Left forelimb (tissue), 1 donor: ENCODE measurements around the gene MGA.
A peak's percentile ranks its signal among the peaks of the same experiment; 100 is the strongest.
"Not testable (repeated sequence)": the region's sequence is repeated elsewhere in the genome, so short reads cannot be mapped to it uniquely, and the experiment has no call there.

Experiments used
- DNase-seq: peaks from one replicate; pipeline ENCODE4 v3.0.0-alpha.2; 2018; ENCODE audit warnings: low spot score

The MGA gene

DNA sequence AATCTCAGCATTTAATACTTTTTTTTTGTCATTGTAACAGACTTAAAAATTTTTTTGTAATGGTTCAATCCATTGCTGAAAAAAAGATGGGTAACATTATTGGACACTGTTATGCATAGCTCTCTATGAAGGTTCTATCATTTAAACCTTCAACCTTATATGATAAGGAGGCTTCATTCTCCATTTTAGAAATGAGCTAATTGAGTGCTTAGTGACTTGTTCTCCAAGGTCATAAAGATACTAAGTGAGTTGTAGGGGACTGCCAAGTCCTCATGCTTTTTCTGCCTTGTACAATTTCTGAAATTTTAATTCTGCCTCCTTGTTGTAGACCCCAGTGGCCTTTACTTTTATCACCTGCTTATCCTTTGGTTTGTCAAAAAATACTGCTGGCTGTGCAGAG is 56.7 kb downstream of the MGA start:
- no peak for DNase-seq

DNA sequence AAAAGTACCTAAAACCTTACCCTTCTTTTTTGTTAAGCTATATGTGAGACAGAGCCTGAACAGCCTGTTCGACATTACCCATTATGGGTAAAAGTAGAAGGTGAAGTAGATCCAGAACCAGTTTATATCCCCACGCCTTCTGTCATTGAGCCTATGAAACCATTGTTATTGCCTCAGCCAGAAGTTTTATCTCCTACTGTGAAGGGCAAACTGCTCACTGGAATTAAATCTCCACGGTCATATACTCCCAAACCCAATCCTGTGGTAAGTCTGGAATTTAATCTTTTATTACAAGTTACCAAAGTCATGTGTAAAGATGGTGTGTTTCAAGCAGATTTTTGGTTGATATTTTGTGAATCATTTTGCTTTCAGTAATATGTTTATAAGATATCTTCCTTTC is 66.9 kb downstream of the MGA start:
- no peak for DNase-seq

DNA sequence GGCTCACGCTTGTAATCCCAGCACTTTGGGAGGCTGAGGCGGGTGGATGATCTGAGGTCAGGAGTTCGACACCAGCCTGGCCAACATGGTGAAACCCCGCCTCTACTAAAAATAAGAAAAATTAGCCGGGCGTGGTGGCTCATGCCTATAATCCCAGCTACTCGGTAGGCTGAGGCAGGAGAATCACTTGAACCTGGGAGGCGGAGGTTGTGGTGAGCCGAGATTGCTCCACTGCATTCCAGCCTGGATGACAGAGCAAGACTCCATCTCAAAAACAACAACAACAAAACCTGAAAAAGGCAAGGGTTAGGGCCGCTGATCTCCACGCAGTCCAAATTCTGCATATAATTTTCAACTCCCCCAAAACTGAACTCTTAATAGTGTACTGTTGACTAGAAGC is 67.9 kb downstream of the MGA start:
- DNase-seq: not testable (repeated sequence)

DNA sequence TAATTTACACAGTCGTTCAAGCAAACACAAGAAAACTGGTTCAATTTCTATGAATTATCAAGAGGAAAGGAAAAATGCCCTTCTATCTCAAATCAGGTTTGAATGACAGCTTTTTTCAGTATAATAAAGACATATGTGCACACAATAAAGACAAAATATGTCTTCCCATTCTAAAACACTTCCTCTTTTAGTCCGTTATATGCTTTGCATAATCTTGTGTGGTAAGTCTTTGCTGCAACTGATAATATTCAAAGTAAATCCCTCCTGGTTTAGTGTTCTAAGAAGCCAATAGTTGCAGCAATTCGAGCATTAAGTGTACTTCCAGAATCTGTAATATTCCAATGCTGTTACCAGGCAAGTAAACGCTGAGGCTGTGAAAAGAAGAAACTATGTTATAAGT is 70.3 kb downstream of the MGA start:
- DNase-seq: no peak

DNA sequence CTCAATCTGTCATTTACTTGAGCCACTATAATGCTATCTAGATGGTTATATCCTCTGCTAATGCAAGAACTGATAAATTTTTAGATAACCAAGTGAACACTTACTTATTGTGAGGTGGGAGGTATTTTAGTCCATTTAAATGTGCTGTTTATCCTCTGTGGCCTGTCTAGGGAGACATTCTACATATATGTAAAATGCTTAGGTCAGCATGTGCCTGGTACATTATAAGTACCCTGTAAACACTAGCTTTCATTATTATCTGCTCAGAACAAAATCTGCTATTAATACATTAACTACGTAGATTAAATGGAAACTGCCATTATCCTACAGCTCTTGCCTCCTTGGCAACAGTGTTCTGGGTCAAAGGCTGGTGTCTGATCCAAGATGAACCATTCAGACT is 72.3 kb downstream of the MGA start:
- no peak for DNase-seq

DNA sequence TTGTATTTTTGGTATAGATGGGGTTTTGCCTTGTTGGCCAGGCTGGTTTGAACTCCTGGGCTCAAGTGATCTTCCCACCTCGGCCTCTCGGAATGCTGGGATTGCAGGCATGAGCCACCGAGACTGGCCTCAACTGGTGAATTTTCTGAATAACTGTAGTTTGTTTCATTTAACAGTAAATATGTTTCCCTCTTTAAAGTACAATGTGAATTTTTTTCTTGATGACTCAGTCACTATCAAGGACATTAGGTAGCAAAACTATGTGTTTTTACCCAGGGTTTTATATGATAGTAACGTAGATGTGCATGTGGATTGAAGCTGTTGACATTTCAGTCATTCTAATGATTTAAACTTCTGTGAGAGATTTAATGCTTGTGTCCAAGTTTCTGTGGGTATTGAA is 73.9 kb downstream of the MGA start:
- no peak for DNase-seq

DNA sequence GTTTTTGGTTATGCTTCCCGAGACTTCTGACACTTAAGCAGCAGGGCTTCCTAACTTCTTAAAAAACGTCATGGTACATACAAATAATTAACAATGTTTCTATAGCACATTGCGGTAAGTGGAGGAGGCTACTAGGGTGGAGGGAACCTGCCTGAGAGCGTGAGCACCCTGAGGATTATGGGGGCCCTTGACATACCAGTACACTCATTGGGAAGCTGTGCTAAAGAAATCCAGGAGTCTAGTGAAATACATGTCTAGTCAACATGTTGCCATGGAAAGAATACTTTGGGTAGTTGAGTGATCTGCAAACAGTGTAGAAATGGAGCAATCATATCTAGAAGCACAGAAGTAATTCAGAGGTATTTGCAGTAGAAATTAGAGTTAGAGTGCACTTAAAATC is 74.8 kb downstream of the MGA start:
- no peak for DNase-seq

DNA sequence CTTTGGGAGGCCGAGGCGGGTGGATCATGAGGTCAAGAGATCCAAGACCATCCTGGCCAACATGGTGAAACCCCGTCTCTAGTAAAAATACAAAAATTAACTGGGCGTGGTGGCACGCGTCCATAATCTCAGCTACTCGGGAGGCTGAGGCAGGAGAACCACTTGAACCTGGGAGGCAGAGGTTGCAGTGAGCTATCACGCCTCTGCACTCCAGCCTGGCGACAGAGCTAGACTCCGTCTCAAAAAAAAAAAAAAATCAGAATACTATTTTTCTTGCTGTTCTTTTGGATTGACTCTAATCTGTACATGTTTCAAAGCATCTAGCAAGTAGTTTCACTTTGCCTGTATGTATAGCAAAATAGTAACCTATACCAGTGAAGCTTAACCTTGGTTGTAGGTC is 75.3 kb downstream of the MGA start:
- not testable (repeated sequence) for DNase-seq

DNA sequence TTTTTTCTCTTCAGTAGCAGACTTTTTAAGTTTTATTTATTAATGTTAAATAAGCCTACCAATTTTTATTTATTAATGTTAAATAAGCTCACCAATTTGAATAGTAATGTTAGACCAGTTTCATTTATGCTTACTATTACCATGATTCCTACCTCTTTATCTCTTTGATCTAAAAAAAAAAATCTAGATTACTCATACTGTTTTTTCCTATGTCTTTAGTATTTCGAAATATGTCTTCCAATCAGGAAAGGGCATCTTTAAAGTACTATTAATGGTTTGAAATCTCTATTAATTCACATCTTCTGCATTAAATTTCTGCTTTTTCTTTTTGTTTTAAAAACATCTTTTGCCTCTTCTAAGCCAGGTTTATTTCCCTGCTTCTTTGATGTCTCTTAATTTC is 86.6 kb downstream of the MGA start:
- DNase-seq: no peak

DNA sequence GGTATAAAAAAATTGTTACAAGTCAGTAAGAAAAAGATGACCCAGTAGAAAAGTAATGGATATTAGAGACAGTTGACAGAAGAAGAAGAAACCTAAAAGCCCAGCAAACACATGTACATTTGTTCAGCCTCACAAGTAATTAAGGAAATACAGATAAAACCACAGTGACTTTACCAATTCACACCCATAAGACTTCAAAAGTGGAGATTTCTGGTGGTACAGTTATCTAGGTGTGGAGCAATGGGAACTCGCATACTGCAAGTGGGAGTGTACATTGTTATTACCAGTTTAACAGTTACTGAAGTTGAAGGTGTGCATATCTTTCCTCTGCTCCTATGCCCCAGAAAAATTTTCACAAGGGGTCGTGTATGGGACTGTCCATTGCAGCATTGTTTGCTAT is 96.0 kb downstream of the MGA start:
- DNase-seq: no peak

DNA sequence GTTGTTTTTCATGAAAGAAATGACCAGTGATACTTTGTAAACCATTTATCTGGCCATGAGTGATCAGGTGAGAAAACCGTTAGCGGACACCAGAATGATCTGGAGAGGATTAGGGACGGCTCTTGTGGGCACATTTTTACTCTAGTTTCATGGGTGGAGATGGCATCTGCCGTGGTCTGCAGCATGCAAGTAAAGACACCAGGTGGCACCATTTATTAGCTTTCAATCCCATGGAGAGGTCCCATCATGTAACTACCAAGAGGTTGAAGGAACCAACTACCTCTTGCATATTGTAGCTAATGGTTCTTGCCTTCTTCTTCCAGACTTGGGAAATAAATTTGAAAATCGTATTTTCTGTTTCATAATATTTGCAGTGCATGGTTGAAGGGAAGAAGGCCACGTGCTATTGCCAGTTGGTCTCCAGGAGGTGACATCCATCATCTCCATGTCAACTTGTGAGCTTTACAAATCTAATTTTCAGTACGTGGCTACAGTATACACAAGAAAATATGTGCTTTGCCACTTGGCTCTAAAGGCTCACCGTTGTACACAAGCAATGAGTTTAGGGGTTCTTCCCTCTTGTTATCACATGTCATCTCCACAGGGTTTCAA is 112.6 kb downstream of the MGA start:
- no peak for DNase-seq

DNA sequence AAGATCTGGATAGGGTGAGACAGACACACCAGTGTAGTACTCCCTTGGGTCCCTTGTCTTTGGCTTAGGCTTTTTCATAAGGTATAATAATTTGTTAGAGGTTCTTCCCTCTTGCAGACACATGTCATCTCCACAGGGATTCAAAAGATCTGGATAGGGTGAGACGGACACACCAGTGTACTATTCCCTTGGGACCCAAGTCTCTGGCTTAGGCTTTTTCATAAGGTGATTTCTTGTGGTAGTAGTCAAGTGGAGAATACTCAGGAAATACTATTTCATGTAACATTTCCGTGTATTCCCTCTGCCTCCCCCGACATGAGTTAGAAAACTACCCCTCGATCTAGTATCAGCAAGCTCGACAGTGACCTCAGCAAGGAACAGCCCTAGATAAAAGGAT is 113.1 kb downstream of the MGA start:
- no peak for DNase-seq

DNA sequence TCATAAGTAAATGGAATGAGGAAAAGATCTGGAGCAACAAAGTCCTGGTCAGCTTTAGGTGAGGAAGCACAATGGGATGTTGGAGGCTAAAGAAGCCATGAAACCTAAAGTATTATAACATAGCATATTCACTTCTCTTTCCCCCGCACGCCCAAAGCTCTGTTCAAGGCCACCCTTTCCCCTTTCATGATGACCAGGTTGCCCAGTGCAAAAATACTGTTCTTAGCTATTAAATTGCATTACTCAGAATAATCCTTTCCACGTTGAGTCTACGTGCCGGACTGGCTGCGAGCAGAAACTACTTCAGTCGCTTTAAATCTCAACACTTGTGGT is 113.5 kb downstream of the MGA start:
- no peak for DNase-seq

DNA sequence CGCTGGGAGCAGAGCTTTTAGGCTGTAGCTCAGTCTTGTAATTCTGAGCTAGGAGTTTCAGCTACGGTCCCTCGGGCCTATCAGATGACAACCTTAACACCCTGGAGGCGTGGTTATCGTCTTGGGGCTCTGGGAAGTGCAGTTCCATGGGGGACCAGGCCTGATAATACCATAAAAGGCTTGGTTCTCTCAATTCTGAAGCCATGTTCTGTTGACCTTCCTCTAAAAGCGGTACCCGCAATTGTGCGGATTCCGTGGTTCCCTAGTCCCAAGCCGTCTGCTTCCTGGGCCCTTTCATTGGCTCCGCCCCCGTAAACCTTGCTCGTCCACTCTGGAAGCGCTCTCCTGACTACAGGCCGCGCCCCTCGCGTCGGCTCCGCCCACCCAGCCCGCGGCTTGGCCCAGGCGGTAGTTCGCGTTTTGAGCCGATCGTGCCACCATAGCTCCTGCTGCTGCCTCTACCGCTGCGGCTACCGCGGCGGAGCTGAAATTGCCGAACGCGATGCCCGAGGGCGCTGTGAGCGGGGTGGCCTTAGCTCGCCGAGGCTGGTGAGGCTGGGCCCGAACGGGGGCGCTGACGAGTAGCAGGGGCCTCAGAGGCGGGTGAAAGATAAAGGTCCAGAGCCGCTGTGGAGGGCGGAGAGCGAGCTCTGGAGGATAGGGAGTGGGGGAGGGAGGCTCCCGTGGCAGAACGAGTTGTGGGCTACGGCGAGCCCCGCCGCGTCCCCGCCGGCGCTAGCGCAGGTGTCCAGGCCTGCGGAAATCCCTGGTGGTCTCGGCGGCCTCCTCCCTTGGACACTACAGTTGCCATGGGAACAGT is 114.1 kb downstream of the MGA start, which contains the start of gene MAPKBP1:
MAPKBP1 (plus strand) TSS at position 423 of the 820 bp plus-strand sequence. CDS start 792 bp downstream, outside the sequence.
- DNase-seq: peak; percentile 99

DNA sequence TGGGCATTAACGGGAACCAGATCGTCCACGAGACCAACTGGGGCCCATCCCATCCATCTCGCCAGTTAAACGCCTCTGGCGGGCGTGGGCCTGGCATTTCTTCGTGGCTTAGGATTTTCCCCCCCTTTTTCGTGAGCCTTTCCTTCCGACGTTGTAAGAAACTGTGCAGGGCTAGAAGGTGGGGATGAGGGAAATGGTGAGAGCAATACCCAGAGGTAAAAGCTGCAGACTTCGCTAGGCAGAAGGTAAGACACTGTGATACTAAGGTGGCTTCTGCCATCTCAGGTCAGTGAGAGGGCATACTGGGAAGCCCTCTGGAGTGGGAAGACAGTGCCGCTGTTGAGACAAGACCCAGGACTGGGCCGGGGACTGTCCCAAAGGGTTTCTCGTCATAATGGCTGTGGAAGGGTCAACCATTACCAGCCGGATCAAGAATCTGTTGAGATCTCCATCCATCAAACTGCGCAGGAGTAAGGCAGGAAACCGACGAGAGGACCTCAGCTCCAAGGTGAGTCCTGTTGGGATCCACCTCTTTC is 114.7 kb downstream of the MGA start:
- no peak for DNase-seq

DNA sequence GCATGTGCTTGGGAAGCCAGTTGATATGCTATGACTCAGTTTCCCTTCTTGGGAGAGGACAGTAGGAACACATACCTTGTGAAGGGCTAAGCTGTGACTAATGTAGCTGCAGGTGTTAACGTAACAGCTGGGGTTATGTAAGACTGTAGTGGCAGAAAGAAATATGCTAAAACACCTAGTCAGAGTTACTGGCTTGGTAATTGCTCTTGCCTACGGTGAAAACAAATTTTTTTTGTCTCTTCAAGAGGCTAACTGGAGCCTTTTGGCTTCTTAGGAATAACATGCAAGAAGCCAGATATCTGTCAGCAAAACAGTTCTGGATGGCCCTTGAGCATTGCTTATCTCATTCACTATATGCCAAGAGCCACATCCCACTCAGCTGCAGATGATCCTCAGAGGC is 115.4 kb downstream of the MGA start:
- DNase-seq: no peak

DNA sequence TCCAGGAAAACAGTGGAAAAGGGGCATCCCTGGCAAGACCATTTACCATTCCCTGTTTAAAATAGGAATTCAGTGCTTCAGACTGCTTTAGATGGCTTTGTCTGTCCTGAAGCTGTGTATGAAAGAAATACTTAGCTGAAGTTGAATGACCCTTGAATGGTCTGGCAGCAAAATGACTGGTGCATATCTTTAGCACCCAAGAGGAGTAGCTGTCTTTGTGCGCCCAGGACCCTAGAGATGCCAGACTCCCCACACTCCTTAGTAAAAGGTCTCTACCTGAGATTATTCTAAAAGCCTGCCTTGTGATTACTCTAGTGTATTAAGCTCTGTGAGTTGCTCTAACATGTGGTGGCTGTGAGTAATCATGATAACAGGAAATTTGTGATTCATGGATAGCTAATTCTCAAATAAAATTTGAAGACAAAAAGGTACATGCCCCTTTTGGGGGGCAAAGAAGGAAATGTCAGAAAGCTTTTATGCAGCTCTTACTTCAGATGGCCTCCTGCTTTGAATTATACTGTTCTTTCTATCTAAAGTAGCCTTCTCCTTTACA is 117.3 kb downstream of the MGA start:
- DNase-seq: no peak

DNA sequence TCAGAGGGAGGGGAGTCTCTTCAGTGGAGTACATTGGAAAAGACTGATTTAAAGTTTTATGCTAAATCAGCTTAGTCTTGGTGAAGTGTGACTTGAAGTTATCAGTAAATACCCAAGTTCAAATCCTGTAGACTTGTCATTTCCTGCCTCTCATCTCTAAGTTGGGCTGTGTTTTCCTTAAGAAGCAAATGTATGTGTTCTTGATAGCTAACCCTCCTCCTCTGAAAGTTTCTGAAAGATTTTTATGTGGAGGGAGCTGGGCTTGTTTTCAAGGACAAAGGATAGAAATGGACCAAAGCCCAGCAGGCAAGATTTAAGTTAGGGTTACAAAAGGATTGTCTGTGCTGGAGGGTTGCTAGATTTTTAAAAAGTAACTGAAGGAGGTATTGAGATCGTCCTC is 118.3 kb downstream of the MGA start:
- DNase-seq: no peak

DNA sequence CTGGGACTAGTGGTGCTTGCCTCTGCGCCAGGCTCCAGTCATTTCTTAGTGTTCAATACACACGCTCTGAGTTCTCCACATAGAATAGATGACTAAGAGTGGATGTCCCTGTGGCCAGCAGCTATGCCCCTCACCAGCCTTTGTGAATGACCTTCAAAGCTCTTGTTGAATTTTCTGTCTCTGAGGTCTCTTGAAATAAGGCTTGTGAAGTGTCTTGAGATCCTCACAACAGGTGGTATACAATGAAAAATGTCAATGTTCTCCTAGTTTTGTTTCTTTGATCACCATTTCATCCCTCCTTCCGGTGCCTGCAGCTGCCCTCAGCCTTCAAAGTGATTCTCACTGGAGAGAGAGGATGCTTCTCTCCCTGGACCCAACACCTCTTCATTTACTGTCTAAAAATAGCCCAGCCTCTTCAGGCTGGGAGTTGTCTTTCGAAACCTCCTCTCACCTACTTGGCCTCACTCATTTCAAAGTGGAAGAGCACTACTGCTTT is 119.5 kb downstream of the MGA start:
- DNase-seq: no peak

DNA sequence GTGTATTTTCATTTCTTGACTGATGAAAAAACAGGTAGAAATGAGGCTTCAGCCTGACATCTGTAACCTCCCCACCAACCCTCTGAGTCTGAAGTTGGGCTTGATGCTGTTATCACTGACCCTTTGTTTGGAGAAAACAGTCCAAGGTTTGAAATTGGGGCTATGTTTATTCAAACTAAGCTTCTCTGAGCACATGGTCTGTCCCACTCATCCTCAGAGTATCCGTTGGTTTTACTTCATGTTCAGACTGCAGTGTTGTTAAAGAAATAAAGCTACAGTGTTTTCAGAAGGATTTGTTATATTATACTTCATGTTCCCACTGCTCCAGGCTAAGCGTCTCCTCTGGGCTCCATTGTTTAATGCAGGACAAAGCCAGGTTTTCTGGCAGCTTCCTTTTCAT is 120.1 kb downstream of the MGA start:
- DNase-seq: no peak

DNA sequence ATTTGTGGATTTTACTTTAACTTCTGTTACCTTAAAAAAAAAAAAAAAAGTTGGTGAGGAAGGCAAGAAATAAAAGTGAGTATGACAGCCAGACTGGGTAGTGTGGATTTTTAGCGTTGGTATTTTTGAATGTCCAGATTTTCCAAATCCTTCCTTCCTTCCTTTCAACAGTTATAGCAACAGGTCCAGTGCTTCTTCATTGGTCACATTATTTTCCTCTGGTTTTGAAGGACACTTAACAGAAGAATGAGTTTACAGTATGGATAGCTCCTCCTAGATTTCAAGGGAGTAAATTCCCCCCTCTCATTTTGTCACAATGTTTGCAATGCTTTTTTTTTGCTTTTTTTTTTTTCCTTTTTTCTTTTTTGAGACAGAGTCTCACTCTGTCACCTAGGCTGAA is 120.5 kb downstream of the MGA start:
- DNase-seq: no peak

DNA sequence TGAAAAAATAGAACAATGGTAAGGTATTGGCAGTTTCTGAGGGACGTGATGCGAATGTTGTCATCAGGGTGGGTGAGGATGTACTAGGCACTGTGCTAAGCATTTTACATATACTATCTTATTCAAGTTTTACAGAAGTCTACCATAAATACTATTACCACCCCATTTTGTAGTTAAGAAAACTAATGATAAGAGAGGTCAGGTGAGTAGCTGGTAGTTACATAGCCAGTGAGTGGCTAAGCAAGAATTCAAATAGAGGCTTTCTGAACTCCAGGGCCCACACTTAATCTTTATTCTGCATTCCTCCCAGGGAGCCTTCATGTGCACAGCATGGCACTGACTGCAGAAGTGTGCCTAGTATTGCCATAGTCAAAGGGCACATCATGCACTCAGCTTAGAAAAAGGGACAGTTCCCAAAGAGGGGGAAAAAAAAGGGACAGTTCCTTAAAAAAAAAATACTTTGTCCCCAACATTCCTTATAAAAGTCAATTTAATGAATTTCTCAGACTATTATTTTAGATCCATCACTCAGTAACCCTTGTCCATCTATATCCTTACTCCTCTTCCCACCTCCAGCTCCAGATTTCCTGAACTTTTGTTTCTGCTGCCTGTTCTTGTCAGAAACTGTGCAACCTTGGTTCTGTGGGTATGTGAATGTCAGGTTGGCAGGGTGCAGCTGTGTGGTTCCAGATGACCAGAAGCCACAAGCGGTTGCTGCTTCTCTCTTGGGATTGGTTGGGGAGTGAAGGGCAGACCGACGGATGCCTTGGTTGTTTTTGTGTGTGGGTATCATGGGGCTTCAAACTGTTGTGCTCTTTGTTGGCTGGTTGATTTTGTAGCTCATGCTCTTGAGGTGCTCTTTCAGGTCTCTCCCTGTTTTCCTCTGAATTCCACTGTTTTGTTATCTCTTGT is 122.4 kb downstream of the MGA start:
- DNase-seq: no peak
